ENCODE data around the gene NRXN2. TPM values are rescaled to one million over a fixed set of nuclear protein-coding genes. Genes with fewer than 3 reads are reported as not detected.

NRXN2 gene
- total and polyA plus RNA-seq, 10 of the 15 experiments (the other 5 are each of a cell fraction or from before 2014, with no cell fraction given) = 0.03 to 1.4 (median 0.23) TPM

DNA sequence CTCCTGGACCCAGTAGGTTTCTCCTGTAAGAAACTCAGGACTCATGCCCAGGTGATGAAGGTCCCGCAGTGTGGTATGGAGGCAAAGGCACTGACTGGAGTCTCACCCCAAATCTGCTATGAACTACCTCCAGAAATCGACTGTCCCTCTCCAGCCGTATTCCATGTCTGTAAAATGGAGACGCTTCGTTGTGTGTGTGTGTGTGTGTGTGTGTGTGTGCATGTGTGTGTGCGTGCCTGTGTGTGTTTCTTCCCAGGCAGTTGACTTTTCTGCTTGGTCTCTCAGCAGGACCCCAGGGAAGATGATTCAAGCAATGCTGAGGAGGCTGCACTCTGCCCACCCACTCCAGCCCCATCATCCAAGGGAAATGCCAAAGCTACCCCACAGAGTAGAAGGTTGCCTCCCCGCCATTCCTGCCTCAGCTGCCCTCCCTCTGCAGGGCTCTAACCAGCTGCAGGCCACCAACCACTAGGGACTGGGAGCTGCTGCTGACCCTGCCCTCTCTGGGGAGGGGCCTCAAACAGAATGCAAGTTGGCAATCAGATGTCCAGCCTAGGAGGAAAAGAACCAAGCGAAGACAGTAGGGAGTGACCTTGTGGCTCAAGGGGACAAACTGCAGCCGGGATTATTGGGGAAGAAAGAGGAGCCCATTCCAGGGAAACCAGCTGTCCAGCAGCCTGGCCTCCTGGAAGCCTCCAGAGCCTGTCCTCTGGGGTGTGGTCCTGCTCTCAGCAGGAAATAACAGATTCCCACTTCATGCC is 75.8 kb downstream of the NRXN2 start:
- peaks cover 8 to 15% of the 10 kb centered on the region in 2 experiments; a peak in 3 of 4 replicates for H3K27me3 ChIP-seq (replicated peaks in 1 of 2; ENCODE audit: control insufficient read depth in 2 of 2, insufficient read depth in 2 of 2, low read length in 1 of 2)
- in situ Hi-C loops (cut with MboI) = no loop called here
- ChIA-PET POLR2A (no interaction called here), CTCF (interaction anchor here (0.6 to 8.7 kb wide), 9 partner anchors 13 to 287 kb away, joined by 3 to 79 read pairs (median 4); no protein-coding TSS in a partner anchor), RAD21 (ENCODE audit: unreplicated experiment) (interaction anchor here (0.6 to 1.2 kb wide), 2 partner anchors 28 to 41 kb away, joined by 3 read pairs; no protein-coding TSS in a partner anchor), SMC1A (ENCODE audit: uncharacterized antibody, unreplicated experiment) (interaction anchor here (0.9 kb wide), 1 partner anchor 291 kb away, joined by 3 read pairs; no protein-coding TSS in a partner anchor)
- H3K79me2 ChIP-seq (ENCODE audit: control insufficient read depth, insufficient read depth, low read length) = no peaks in the 10 kb centered on the region
- H3K4me1 ChIP-seq (ENCODE audit: control insufficient read depth, insufficient read depth, low read length) = no peaks in the 10 kb centered on the region
- BruUV-seq (replicated peaks) = no TSS peak
- intact Hi-C loops (cut with micrococcal nuclease; ENCODE audit: unreplicated experiment) = no loop called here
- H3K4me3 ChIP-seq = no peak overlapping the region
- no peak for ATAC-seq
- H3K27ac ChIP-seq (ENCODE audit: control insufficient read depth, insufficient read depth) = no peak overlapping the region
- 13% methylated on average over 9 of the region's 9 CpGs for WGBS (ENCODE audit: insufficient coverage, insufficient replicate concordance, low lambda C conversion rate, missing lambda C conversion rate)
- H3K9me3 ChIP-seq (replicated peaks; ENCODE audit: control insufficient read depth, insufficient read depth, low read length) = no peaks in the 10 kb centered on the region
- no peak for DNase-seq (ENCODE audit: low read depth, low spot score)
- no peak overlapping the region for H3K9ac ChIP-seq (ENCODE audit: control insufficient read depth, insufficient read depth, low read length)
- no peak overlapping the region for H3K4me2 ChIP-seq (ENCODE audit: control insufficient read depth, insufficient read depth)
- no peak for FAIRE-seq
- TF ChIP-seq, protein P1, sequence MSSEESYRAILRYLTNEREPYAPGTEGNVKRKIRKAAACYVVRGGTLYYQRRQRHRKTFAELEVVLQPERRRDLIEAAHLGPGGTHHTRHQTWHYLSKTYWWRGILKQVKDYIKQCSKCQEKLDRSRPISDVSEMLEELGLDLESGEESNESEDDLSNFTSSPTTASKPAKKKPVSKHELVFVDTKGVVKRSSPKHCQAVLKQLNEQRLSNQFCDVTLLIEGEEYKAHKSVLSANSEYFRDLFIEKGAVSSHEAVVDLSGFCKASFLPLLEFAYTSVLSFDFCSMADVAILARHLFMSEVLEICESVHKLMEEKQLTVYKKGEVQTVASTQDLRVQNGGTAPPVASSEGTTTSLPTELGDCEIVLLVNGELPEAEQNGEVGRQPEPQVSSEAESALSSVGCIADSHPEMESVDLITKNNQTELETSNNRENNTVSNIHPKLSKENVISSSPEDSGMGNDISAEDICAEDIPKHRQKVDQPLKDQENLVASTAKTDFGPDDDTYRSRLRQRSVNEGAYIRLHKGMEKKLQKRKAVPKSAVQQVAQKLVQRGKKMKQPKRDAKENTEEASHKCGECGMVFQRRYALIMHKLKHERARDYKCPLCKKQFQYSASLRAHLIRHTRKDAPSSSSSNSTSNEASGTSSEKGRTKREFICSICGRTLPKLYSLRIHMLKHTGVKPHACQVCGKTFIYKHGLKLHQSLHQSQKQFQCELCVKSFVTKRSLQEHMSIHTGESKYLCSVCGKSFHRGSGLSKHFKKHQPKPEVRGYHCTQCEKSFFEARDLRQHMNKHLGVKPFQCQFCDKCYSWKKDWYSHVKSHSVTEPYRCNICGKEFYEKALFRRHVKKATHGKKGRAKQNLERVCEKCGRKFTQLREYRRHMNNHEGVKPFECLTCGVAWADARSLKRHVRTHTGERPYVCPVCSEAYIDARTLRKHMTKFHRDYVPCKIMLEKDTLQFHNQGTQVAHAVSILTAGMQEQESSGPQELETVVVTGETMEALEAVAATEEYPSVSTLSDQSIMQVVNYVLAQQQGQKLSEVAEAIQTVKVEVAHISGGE (CRISPR knock-in tag; IDR thresholded peaks at IDR 0.05) = no peak
- no peak for TF ChIP-seq ZNF384 (IDR thresholded peaks at IDR 0.05; ENCODE audit: borderline replicate concordance, low read depth, low read length)
- no peaks in the 10 kb centered on the region for H4K20me1 ChIP-seq (ENCODE audit: control insufficient read depth, insufficient read depth)
- H3K36me3 ChIP-seq (ENCODE audit: control insufficient read depth in 2 of 2, insufficient read depth in 2 of 2, low read length in 1 of 2) = no peaks in the 10 kb centered on the region
- no peak overlapping the region for H2AFZ ChIP-seq (ENCODE audit: control insufficient read depth, low read depth, low read length)
